Stimulated activated CD8-positive, alpha-beta memory T cell treated with anti-CD3 and anti-CD28 coated beads, Interleukin-15, amount 100 ng/mL, for 1 hour (primary cell): ENCODE measurements around the gene NEGR1.

Experiments
- DNase-seq: peaks from one replicate; pipeline ENCODE4 v3.0.0-alpha.2; 2020; ENCODE audit warnings: low read depth

The NEGR1 gene

DNA sequence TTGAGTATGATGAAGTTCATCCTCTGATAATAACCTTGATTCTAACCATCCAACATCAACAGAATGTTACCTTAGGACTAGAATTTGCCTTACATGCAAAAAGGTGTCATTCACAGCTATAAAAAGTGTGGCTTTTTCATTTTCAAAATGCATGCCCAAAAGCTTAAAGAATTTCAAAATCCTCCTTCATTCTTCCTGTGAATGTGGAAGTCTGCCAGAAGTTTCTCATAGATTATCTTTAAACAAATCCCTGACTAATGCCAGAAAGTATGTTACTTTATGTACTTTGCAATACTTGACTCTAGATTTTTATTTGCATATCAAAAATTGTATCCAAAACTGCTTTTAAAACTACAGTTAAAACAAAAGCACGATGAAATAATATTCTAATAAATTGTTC, 930.9 kb downstream of the NEGR1 start:
- no peak for DNase-seq

DNA sequence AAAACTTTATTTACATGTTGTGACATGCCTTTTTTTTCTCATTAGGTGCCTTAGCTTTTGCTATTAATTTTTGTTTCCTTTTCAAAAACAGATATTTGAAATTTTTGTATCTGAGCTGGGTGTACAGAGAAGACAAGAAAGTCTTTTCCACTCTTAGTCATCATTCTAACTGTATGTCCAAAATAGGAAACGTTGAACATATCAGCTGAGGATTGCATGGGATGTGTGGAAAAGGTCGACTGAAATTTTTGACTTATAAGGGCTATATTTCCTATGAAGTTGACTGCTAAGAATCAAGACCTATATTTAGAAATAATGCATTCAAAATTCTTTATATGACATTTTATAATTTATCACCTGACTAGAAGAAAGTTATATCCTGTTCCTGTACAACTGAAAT, 931.5 kb downstream of the NEGR1 start:
- DNase-seq, result no peak

DNA sequence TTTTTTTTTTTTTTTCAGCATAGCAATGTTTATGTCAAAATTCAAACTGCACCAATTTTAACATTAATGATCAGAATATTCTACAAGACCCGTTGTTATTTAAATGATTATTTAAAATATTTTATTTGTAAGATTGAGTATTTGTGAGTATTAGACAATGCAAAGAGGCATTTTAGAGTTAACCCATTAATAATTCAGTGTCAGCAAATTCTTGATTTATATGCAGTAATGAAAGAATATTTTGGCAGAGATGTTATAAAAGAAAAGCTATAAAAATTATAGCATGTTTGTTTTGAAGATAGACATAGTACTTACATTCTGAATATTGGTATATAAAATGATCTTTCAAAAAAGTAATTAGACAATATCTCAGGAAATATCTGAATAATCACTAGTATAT, 932.0 kb downstream of the NEGR1 start:
- no peak for DNase-seq
